ENCODE results near the gene GRIK3. TPM values are rescaled to one million over a fixed set of nuclear protein-coding genes. Genes with fewer than 3 reads are reported as not detected.

GRIK3 gene
- total RNA-seq, 1 experiment from 2014 or later = 5.5 TPM

DNA sequence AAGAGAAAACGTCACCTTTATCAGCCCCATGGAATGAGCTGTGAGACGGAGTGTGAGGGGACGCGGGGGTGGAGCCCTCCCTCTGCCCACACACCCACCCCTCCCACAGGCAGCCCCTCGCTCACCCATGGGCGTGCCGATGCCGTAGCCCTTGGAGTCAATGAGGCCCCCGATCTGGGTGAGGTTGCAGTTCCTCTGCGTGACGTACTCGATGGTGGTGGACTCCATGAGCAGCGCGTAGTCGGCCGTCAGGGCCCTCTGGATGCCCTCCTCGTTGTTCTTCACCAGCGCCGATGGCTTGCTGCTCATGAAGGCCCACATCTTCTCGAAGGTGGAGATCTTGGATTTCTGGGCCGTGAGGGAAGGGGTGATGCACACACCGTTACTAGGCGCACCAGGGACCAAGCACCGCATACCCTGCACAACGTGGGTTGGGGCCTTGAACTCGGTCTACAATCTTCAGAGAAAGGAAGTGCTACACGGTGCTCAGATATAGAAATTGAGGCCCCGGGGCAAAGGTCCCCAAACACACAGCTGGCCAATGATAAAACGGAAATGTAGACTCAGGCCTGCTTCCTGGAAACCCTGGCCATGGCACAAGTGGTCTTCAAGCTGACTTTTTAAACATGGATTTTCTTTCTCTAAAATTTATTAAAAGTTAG, 228.2 kb downstream of the GRIK3 start:
- no peak overlapping the region for H3K4me3 Mint-ChIP-seq
- no peaks in the 10 kb centered on the region; the same call in 1 of the 2 replicates for H3K27me3 Mint-ChIP-seq (ENCODE audit: low read depth)
- H3K36me3 Mint-ChIP-seq = no peaks in the 10 kb centered on the region
- POLR2A ChIA-PET = interaction anchor here (0.7 kb wide), 1 partner anchor 224 kb away, joined by 3 read pairs; no protein-coding TSS in a partner anchor
- peaks cover 5% of the 10 kb centered on the region; the same call in 1 of the 2 replicates for H3K9me3 Mint-ChIP-seq
- no peak for DNase-seq (ENCODE audit: low spot score)
- peaks cover 27% of the 10 kb centered on the region for H3K4me1 Mint-ChIP-seq
- TF ChIP-seq, protein P1, sequence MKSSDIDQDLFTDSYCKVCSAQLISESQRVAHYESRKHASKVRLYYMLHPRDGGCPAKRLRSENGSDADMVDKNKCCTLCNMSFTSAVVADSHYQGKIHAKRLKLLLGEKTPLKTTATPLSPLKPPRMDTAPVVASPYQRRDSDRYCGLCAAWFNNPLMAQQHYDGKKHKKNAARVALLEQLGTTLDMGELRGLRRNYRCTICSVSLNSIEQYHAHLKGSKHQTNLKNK (CRISPR knock-in tag; IDR thresholded peaks at IDR 0.05) = no peak
- TF ChIP-seq, protein P2, sequence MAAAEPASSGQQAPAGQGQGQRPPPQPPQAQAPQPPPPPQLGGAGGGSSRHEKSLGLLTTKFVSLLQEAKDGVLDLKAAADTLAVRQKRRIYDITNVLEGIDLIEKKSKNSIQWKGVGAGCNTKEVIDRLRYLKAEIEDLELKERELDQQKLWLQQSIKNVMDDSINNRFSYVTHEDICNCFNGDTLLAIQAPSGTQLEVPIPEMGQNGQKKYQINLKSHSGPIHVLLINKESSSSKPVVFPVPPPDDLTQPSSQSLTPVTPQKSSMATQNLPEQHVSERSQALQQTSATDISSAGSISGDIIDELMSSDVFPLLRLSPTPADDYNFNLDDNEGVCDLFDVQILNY (CRISPR knock-in tag; IDR thresholded peaks at IDR 0.05) = no peak
- TF ChIP-seq ZNF423 (CRISPR knock-in tag; IDR thresholded peaks at IDR 0.05) (no peak), MXD4 (CRISPR knock-in tag; IDR thresholded peaks at IDR 0.05; ENCODE audit: borderline replicate concordance) (no peak)
- H3K27ac Mint-ChIP-seq = no peak overlapping the region
- CTCF ChIA-PET = interaction anchor here (0.6 to 1.0 kb wide), 2 partner anchors 63 to 86 kb away, joined by 3 read pairs; no protein-coding TSS in a partner anchor
- ATAC-seq = no peak

DNA sequence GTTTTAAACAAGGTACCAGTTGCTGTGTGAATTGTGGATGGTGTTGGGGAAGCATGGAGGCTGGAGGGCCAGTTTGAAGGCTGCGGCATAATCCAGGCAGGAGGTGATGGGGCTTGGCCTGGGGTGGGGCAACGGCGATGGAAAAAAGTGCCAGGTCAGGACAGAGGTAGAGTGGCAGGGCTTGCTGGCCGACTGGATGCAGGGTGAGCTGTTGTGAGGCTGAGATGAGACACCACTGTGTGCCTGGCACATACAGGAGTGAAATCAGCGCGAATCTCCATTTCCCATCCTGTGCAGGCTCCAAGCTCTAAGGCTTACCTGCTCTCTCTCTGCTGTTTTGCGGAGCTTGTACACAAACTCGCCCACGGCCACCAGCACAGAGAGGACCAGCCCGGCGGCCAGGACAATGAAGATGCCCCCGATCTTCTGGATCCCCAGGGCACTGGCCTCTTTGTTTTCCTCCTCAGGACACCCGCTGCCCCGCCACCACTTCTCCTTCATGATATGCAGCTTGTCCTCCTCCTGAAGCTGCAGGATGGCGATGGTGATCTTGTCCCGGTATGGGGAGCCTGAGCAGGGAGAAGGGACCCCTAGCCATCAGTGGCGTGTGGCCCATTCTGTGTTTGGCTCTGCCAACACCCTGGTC, 229.5 kb downstream of the GRIK3 start:
- Mint-ChIP-seq H3K36me3 (no peaks in the 10 kb centered on the region), H3K27me3 (ENCODE audit: low read depth) (no peaks in the 10 kb centered on the region; the same call in 1 of the 2 replicates), H3K27ac (0 out of 2 replicates have a peak overlapping the region, but pooled peaks have one; percentile 70), H3K9me3 (peaks cover 5% of the 10 kb centered on the region; the same call in 1 of the 2 replicates), H3K4me1 (peaks cover 27% of the 10 kb centered on the region), H3K4me3 (no peak overlapping the region)
- TF ChIP-seq, protein P3, sequence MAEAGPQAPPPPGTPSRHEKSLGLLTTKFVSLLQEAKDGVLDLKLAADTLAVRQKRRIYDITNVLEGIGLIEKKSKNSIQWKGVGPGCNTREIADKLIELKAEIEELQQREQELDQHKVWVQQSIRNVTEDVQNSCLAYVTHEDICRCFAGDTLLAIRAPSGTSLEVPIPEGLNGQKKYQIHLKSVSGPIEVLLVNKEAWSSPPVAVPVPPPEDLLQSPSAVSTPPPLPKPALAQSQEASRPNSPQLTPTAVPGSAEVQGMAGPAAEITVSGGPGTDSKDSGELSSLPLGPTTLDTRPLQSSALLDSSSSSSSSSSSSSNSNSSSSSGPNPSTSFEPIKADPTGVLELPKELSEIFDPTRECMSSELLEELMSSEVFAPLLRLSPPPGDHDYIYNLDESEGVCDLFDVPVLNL (CRISPR knock-in tag; IDR thresholded peaks at IDR 0.05; ENCODE audit: borderline replicate concordance, low read depth) = no peak
- TF ChIP-seq SMAD3 (CRISPR knock-in tag; IDR thresholded peaks at IDR 0.05; ENCODE audit: borderline replicate concordance) = 0 out of 2 replicates have a peak, but pooled peaks have one; percentile 18
- ATAC-seq = no peak
- no peak for DNase-seq (ENCODE audit: low spot score)
- ChIA-PET CTCF (interaction anchor here (0.8 kb wide), 1 partner anchor 59 kb away, joined by 3 read pairs; no protein-coding TSS in a partner anchor), POLR2A (no interaction called here)

DNA sequence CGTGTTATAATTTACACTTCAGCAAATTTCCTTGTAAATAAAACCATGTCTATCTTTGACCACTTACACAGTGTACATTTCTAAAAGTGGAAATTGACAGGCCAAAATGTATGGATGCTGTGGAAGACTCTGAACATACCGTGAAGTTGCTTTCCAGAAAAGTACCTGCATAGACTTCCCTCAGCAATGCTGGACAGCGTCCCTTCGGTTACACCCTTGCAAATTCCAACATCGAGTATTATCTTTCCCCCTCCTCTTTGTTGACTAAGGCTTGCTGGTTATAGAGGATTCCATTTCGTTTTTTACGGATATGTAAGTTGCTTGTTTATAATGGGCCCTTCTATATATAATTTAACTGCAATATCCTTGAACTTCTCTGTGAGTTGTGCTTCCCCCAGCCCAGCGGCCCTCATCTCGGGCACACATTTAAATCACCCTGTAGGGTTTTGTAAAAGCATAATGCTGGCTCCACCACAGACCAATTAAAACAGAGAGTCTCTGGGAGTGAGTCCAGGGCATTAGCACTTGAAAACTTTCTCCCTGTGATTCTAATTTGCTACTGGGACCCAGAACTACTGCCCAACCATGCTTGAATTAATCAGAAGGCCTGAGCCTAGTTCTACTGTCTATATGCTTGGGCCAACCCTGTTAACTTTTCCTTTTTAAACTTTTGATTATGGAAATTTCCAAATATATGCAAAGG, 230.3 kb downstream of the GRIK3 start:
- Mint-ChIP-seq H3K4me3 (no peak overlapping the region), H3K9me3 (peaks cover 5% of the 10 kb centered on the region; the same call in 1 of the 2 replicates), H3K36me3 (no peaks in the 10 kb centered on the region), H3K4me1 (peaks cover 27% of the 10 kb centered on the region), H3K27me3 (ENCODE audit: low read depth) (no peaks in the 10 kb centered on the region; the same call in 1 of the 2 replicates), H3K27ac (peak overlapping the region; percentile 59)
- ATAC-seq (peak; percentile 82), DNase-seq (ENCODE audit: low spot score) (no peak)
- CTCF ChIA-PET = no interaction called here
- POLR2A ChIA-PET = no interaction called here
- TF ChIP-seq RELA (CRISPR knock-in tag; IDR thresholded peaks at IDR 0.05; ENCODE audit: borderline replicate concordance) (no peak), KAT7 (CRISPR knock-in tag; IDR thresholded peaks at IDR 0.05; ENCODE audit: borderline replicate concordance) (no peak), ZNF263 (CRISPR knock-in tag; IDR thresholded peaks at IDR 0.05; ENCODE audit: low read depth) (no peak), TEAD1 (CRISPR knock-in tag; IDR thresholded peaks at IDR 0.05) (no peak), OVOL2 (CRISPR knock-in tag; IDR thresholded peaks at IDR 0.05; ENCODE audit: borderline replicate concordance) (no peak), ELF4 (CRISPR knock-in tag; IDR thresholded peaks at IDR 0.05; ENCODE audit: low read depth) (no peak), SP1 (CRISPR knock-in tag; conservative IDR thresholded peaks at IDR 0.05) (no peak), IRF2 (CRISPR knock-in tag; IDR thresholded peaks at IDR 0.05; ENCODE audit: borderline replicate concordance, low read depth) (no peak)
- TF ChIP-seq, protein P4, sequence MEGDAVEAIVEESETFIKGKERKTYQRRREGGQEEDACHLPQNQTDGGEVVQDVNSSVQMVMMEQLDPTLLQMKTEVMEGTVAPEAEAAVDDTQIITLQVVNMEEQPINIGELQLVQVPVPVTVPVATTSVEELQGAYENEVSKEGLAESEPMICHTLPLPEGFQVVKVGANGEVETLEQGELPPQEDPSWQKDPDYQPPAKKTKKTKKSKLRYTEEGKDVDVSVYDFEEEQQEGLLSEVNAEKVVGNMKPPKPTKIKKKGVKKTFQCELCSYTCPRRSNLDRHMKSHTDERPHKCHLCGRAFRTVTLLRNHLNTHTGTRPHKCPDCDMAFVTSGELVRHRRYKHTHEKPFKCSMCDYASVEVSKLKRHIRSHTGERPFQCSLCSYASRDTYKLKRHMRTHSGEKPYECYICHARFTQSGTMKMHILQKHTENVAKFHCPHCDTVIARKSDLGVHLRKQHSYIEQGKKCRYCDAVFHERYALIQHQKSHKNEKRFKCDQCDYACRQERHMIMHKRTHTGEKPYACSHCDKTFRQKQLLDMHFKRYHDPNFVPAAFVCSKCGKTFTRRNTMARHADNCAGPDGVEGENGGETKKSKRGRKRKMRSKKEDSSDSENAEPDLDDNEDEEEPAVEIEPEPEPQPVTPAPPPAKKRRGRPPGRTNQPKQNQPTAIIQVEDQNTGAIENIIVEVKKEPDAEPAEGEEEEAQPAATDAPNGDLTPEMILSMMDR (IDR thresholded peaks at IDR 0.05) = no peak
- TF ChIP-seq, protein P5, sequence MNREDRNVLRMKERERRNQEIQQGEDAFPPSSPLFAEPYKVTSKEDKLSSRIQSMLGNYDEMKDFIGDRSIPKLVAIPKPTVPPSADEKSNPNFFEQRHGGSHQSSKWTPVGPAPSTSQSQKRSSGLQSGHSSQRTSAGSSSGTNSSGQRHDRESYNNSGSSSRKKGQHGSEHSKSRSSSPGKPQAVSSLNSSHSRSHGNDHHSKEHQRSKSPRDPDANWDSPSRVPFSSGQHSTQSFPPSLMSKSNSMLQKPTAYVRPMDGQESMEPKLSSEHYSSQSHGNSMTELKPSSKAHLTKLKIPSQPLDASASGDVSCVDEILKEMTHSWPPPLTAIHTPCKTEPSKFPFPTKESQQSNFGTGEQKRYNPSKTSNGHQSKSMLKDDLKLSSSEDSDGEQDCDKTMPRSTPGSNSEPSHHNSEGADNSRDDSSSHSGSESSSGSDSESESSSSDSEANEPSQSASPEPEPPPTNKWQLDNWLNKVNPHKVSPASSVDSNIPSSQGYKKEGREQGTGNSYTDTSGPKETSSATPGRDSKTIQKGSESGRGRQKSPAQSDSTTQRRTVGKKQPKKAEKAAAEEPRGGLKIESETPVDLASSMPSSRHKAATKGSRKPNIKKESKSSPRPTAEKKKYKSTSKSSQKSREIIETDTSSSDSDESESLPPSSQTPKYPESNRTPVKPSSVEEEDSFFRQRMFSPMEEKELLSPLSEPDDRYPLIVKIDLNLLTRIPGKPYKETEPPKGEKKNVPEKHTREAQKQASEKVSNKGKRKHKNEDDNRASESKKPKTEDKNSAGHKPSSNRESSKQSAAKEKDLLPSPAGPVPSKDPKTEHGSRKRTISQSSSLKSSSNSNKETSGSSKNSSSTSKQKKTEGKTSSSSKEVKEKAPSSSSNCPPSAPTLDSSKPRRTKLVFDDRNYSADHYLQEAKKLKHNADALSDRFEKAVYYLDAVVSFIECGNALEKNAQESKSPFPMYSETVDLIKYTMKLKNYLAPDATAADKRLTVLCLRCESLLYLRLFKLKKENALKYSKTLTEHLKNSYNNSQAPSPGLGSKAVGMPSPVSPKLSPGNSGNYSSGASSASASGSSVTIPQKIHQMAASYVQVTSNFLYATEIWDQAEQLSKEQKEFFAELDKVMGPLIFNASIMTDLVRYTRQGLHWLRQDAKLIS (CRISPR knock-in tag; IDR thresholded peaks at IDR 0.05; ENCODE audit: borderline replicate concordance) = no peak
- TF ChIP-seq, protein P3 (CRISPR knock-in tag; IDR thresholded peaks at IDR 0.05; ENCODE audit: borderline replicate concordance, low read depth) = no peak
- TF ChIP-seq, protein P6, sequence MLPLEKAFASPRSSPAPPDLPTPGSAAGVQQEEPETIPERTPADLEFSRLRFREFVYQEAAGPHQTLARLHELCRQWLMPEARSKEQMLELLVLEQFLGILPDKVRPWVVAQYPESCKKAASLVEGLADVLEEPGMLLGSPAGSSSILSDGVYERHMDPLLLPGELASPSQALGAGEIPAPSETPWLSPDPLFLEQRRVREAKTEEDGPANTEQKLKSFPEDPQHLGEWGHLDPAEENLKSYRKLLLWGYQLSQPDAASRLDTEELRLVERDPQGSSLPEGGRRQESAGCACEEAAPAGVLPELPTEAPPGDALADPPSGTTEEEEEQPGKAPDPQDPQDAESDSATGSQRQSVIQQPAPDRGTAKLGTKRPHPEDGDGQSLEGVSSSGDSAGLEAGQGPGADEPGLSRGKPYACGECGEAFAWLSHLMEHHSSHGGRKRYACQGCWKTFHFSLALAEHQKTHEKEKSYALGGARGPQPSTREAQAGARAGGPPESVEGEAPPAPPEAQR (CRISPR knock-in tag; IDR thresholded peaks at IDR 0.05) = no peak

Measured in WTC11 (cell line).